H1 (cell line): ENCODE results near the gene GSG1L. TPM values are rescaled to one million over a fixed set of nuclear protein-coding genes. Genes with fewer than 3 reads are reported as not detected.

Experiments
- CTCF ChIA-PET: fragments of 300-600 bp; sonication (Branson Sonifier 250); formaldehyde crosslinking; loops from one replicate; lab custom pipeline; 2021; ENCODE audit not compliant: partially characterized antibody; lab: Charles Lee
- POLR2A ChIA-PET: fragments of 300-600 bp; sonication (Branson Sonifier 250); formaldehyde crosslinking; loops from one replicate; lab custom pipeline; 2021; ENCODE audit warnings: inconsistent platforms; ENCODE audit not compliant: partially characterized antibody; lab: Charles Lee
- DNase-seq, 2 experiments: peaks; one replicate each; pipeline versions ENCODE4 v3.0.0 to v3.0.0-alpha.2; 2010 to 2022; ENCODE audit warnings: low spot score in 2 of 2, low read depth in 1 of 2, mixed read lengths in 1 of 2
- FAIRE-seq: peaks from 2 replicates; lab custom pipeline; 2011; peaks lifted over from hg19 to GRCh38; lab: Jason Lieb, UNC
- H2AFZ ChIP-seq: 2 replicates; pipeline ENCODE4 v1.8.1; 2012; ENCODE audit warnings: low read length, inconsistent platforms
- H2AK5ac ChIP-seq: 2 replicates; pipeline ENCODE4 v1.6.1; 2013; ENCODE audit warnings: low read depth, low read length
- H2BK120ac ChIP-seq: replicated peaks from 2 replicates; pipeline ENCODE3; 2013; ENCODE audit warnings: low read depth, low read length, inconsistent platforms
- H2BK12ac ChIP-seq: 2 replicates; pipeline ENCODE4 v1.6.1; 2013; ENCODE audit warnings: low read depth, low read length
- H2BK15ac ChIP-seq: 2 replicates; pipeline ENCODE4 v1.6.1; 2013; ENCODE audit warnings: low read length
- H2BK20ac ChIP-seq: 2 replicates; pipeline ENCODE4 v1.6.1; 2013; ENCODE audit warnings: low read length
- H2BK5ac ChIP-seq: 2 replicates; pipeline ENCODE4 v1.6.1; 2013; ENCODE audit warnings: low read depth, low read length
- H3K14ac ChIP-seq: 2 replicates; pipeline ENCODE4 v1.6.1; 2013; ENCODE audit warnings: inconsistent platforms; ENCODE audit not compliant: insufficient read length
- H3K18ac ChIP-seq: 2 replicates; pipeline ENCODE4 v1.6.1; 2013; ENCODE audit warnings: low read length; ENCODE audit errors: extremely low read depth
- H3K23ac ChIP-seq: 2 replicates; pipeline ENCODE4 v1.6.1; 2013; ENCODE audit warnings: inconsistent platforms; ENCODE audit not compliant: insufficient read length
- H3K23me2 ChIP-seq: 2 replicates; pipeline ENCODE4 v1.6.1; 2013; ENCODE audit warnings: low read depth, low read length
- H3K27ac ChIP-seq: 2 replicates; pipeline ENCODE4 v1.6.1; 2011; ENCODE audit warnings: low read depth, low read length, inconsistent platforms
- H3K27me3 ChIP-seq, 4 experiments: replicated peaks in 1 of 4; 1 replicate in 1 of 4; 2 replicates in 3 of 4; pipeline versions ENCODE4 v1.6.1 to v1.8.1; 2011 to 2013; ENCODE audit warnings: low read length in 3 of 4, mild to moderate bottlenecking in 3 of 4, inconsistent platforms in 2 of 4, mixed read lengths in 2 of 4, moderate library complexity in 1 of 4; ENCODE audit not compliant: control insufficient read depth in 3 of 4, insufficient read depth in 3 of 4; ENCODE audit errors: extremely low read depth in 1 of 4
- H3K36me3 ChIP-seq, 4 experiments: 2 replicates each; pipeline versions ENCODE4 v1.6.1 to v1.8.1; 2011 to 2013; ENCODE audit warnings: mild to moderate bottlenecking in 4 of 4, low read length in 3 of 4, moderate library complexity in 2 of 4, control low read depth in 1 of 4, inconsistent platforms in 1 of 4; ENCODE audit not compliant: insufficient read depth in 4 of 4, control insufficient read depth in 2 of 4
- H3K4ac ChIP-seq: replicated peaks from 2 replicates; pipeline ENCODE3; 2013; ENCODE audit warnings: low read length, low read depth, mixed read lengths, inconsistent platforms; ENCODE audit not compliant: insufficient read length
- H3K4me1 ChIP-seq, 4 experiments: replicated peaks in 1 of 4; 1 replicate in 1 of 4; 2 replicates in 3 of 4; pipeline versions ENCODE4 v1.6.1 to v1.8.1; 2011 to 2013; ENCODE audit warnings: low read length in 3 of 4, inconsistent platforms in 2 of 4, mixed read lengths in 1 of 4; ENCODE audit not compliant: insufficient read depth in 4 of 4, control insufficient read depth in 3 of 4
- H3K4me2 ChIP-seq, 2 experiments: 2 replicates each; pipeline versions ENCODE4 v1.6.1 to v1.8.1; 2011 to 2013; ENCODE audit warnings: low read depth in 2 of 2, low read length in 2 of 2, control low read depth in 1 of 2, inconsistent platforms in 1 of 2, mild to moderate bottlenecking in 1 of 2; ENCODE audit not compliant: insufficient read depth in 1 of 2
- H3K4me3 ChIP-seq, 4 experiments: fragments of 200-600, 300-600 bp in 1 of 4; sonication (generic), shearing (Covaris generic), sonication (Bioruptor Twin) in 1 of 4; 2 replicates each; pipeline versions ENCODE4 v1.5.1 to v1.8.1; 2011 to 2016; ENCODE audit warnings: low read length in 4 of 4, low read depth in 3 of 4, control low read depth in 2 of 4, inconsistent platforms in 2 of 4, mild to moderate bottlenecking in 2 of 4, mixed read lengths in 1 of 4, moderate library complexity in 1 of 4; ENCODE audit not compliant: insufficient read depth in 2 of 4; ENCODE audit errors: extremely low read depth in 1 of 4
- H3K56ac ChIP-seq: replicated peaks from 2 replicates; pipeline ENCODE3; 2013; ENCODE audit warnings: low read depth, mild to moderate bottlenecking, mixed read lengths, low read length, inconsistent platforms; ENCODE audit not compliant: insufficient read length
- H3K79me1 ChIP-seq: 2 replicates; pipeline ENCODE4 v1.6.1; 2013; ENCODE audit warnings: low read depth, low read length, control low read depth
- H3K79me2 ChIP-seq, 2 experiments: 2 replicates each; pipeline versions ENCODE4 v1.6.1 to v1.8.1; 2012 to 2013; ENCODE audit warnings: low read length in 2 of 2, mild to moderate bottlenecking in 2 of 2, inconsistent platforms in 1 of 2; ENCODE audit not compliant: insufficient read depth in 2 of 2, control insufficient read depth in 1 of 2
- H3K9ac ChIP-seq, 4 experiments: replicated peaks in 1 of 4; 1 replicate in 1 of 4; 2 replicates in 3 of 4; pipeline versions ENCODE4 v1.6.1 to v1.8.1; 2011 to 2013; ENCODE audit warnings: low read depth in 3 of 4, low read length in 3 of 4, control low read depth in 2 of 4, mild to moderate bottlenecking in 2 of 4, moderate library complexity in 2 of 4, inconsistent platforms in 1 of 4; ENCODE audit errors: extremely low read depth in 1 of 4
- H3K9me3 ChIP-seq, 2 experiments: 2 replicates each; pipeline versions ENCODE4 v1.6.1 to v1.8.1; 2012 to 2013; ENCODE audit warnings: mild to moderate bottlenecking in 2 of 2, moderate library complexity in 2 of 2, control low read depth in 1 of 2, inconsistent platforms in 1 of 2, low read depth in 1 of 2, low read length in 1 of 2, mixed read lengths in 1 of 2; ENCODE audit not compliant: insufficient read depth in 2 of 2
- H4K20me1 ChIP-seq, 2 experiments: replicated peaks in 1 of 2; 2 replicates each; pipeline versions ENCODE3 to v1.8.1; 2011 to 2013; ENCODE audit warnings: inconsistent platforms in 2 of 2, low read length in 2 of 2, mild to moderate bottlenecking in 1 of 2; ENCODE audit not compliant: insufficient read depth in 2 of 2, control insufficient read depth in 1 of 2
- H4K5ac ChIP-seq: 2 replicates; pipeline ENCODE4 v1.6.1; 2013; ENCODE audit warnings: low read length, low read depth, mixed read lengths, inconsistent platforms; ENCODE audit not compliant: insufficient read length
- H4K8ac ChIP-seq: 2 replicates; pipeline ENCODE4 v1.8.0; 2013; ENCODE audit warnings: mild to moderate bottlenecking, moderate library complexity, low read length, inconsistent platforms; ENCODE audit not compliant: insufficient read depth; ENCODE audit errors: extremely low read depth
- H4K91ac ChIP-seq: replicated peaks from 2 replicates; pipeline ENCODE3; 2013; ENCODE audit warnings: low read length, mixed read lengths, inconsistent platforms; ENCODE audit not compliant: insufficient read length
- CEBPB ChIP-seq: IDR thresholded peaks from 2 replicates; pipeline ENCODE4 v1.6.1; 2012; ENCODE audit warnings: low read depth, low read length
- CHD2 ChIP-seq: IDR thresholded peaks from 2 replicates; pipeline ENCODE4 v1.6.1; 2012; ENCODE audit warnings: low read length, improper control_type of control experiment
- E2F6 ChIP-seq: IDR thresholded peaks from 2 replicates; pipeline ENCODE4 v1.6.1; 2012; ENCODE audit warnings: inconsistent platforms
- EZH2 ChIP-seq: fragments of 200-600 bp; sonication (generic); IDR thresholded peaks from 2 replicates; pipeline ENCODE4 v1.7.1; 2012; ENCODE audit warnings: low read depth, mild to moderate bottlenecking, moderate library complexity, low read length, inconsistent platforms; ENCODE audit not compliant: severe bottlenecking
- FOSL1 ChIP-seq: IDR thresholded peaks from 2 replicates; pipeline ENCODE4 v1.6.1; 2011; ENCODE audit warnings: mild to moderate bottlenecking, low read depth, low read length, moderate library complexity; ENCODE audit not compliant: insufficient read depth
- GTF2F1 ChIP-seq: IDR thresholded peaks from 2 replicates; pipeline ENCODE4 v1.6.1; 2012; ENCODE audit warnings: low read depth, low read length, improper control_type of control experiment, borderline replicate concordance
- HDAC6 ChIP-seq: IDR thresholded peaks from one replicate; pipeline ENCODE4 v1.7.1; 2012; ENCODE audit warnings: low read depth, mild to moderate bottlenecking, inconsistent platforms, low read length, moderate library complexity
- JUND ChIP-seq: IDR thresholded peaks from 2 replicates; pipeline ENCODE4 v1.6.1; 2011; ENCODE audit warnings: mild to moderate bottlenecking, improper control_type of control experiment, low read length
- NRF1 ChIP-seq: IDR thresholded peaks from 2 replicates; pipeline ENCODE4 v1.6.1; 2011; ENCODE audit warnings: mild to moderate bottlenecking, low read depth, low read length, improper control_type of control experiment
- POLR2A ChIP-seq, 2 experiments: IDR thresholded peaks; 1 replicate in 1 of 2; 2 replicates in 1 of 2; pipeline ENCODE4 v1.6.1; 2011; ENCODE audit warnings: low read depth in 2 of 2, low read length in 2 of 2, mild to moderate bottlenecking in 2 of 2; ENCODE audit errors: control extremely low read depth in 1 of 2
- SAP30 ChIP-seq: fragments of 300-600 bp; sonication (generic); IDR thresholded peaks from 2 replicates; pipeline ENCODE4 v1.7.1; 2012; ENCODE audit warnings: low read length, moderate library complexity, mild to moderate bottlenecking, inconsistent platforms; ENCODE audit not compliant: insufficient read depth, insufficient replicate concordance
- TBP ChIP-seq: IDR thresholded peaks from 2 replicates; pipeline ENCODE4 v1.6.1; 2011; ENCODE audit warnings: low read depth, low read length, improper control_type of control experiment
- USF2 ChIP-seq: IDR thresholded peaks from 2 replicates; pipeline ENCODE4 v1.6.1; 2011; ENCODE audit warnings: low read length, improper control_type of control experiment
- WGBS, 2 experiments: shearing (Covaris generic) in 1 of 2; methylation state at CpG; one replicate each; pipeline versions ENCODE4 v1.1.6 to v1.1.7; 2013 to 2015; ENCODE audit warnings: low lambda C conversion rate in 2 of 2, mixed read lengths in 2 of 2, inconsistent platforms in 1 of 2, low coverage in 1 of 2, missing lambda C conversion rate in 1 of 2; ENCODE audit not compliant: insufficient replicate concordance in 2 of 2, insufficient coverage in 1 of 2, insufficient read length in 1 of 2; ENCODE audit errors: extremely low coverage in 1 of 2, missing lambda C conversion rate in 1 of 2; 5-methylcytosine and 5-hydroxymethylcytosine counted together
- polyA plus RNA-seq, 7 experiments: library from polyadenylated mRNA; depleted of rRNA in 3 of 7; stranded (reverse) in 5 of 7; unstranded in 2 of 7; fragments of >200 nt in 5 of 7; fragments of 200-250 nt in 2 of 7; gene quantifications; 1 replicate in 5 of 7; 2 replicates in 1 of 7; 4 replicates in 1 of 7; pipeline versions ENCODE4 v1.2.1 to v1.2.3, GENCODE V29; 2011 to 2013; ENCODE audit warnings: missing spikeins in 2 of 7, mixed read lengths in 2 of 7
- total RNA-seq: library from RNA; stranded (reverse); fragmentation: NEBNext Ultra II Directional; extraction: Animal tissue kit (Norgen Biotek cat#: 25700); gene quantifications from 2 replicates; pipeline ENCODE4 v1.2.1, GENCODE V29; 2021

Gene GSG1L
- total and polyA plus RNA-seq, 2 of the 8 experiments (the other 6 are each of a cell fraction or from before 2014, with no cell fraction given), result 0.71 to 1.1 TPM

- no peak overlapping the region for H3K56ac ChIP-seq
- no peak overlapping the region for H3K4me3 ChIP-seq
- H2BK120ac ChIP-seq, result no peak overlapping the region
- DNase-seq (no peak), FAIRE-seq (no peak)
- H3K9ac ChIP-seq, result no peak overlapping the region
- no peak overlapping the region for H3K18ac ChIP-seq
- H2BK20ac ChIP-seq, result no peak overlapping the region
- H3K27me3 ChIP-seq, result 0 out of 7 replicates have a peak, but pooled peaks cover 0 to 2% (median 0%) of the 10 kb centered on the region in 4 experiments
- H2AK5ac ChIP-seq, result no peak overlapping the region
- no peak overlapping the region for H3K14ac ChIP-seq
- no peak overlapping the region for H3K23ac ChIP-seq
- no peak overlapping the region for H4K8ac ChIP-seq
- H3K9me3 ChIP-seq, result no peaks in the 10 kb centered on the region
- H3K23me2 ChIP-seq, result peaks cover 10% of the 10 kb centered on the region; the same call in 1 of the 2 replicates
- H3K79me2 ChIP-seq, result no peaks in the 10 kb centered on the region
- H3K4me2 ChIP-seq, result no peak overlapping the region
- ChIA-PET POLR2A (no interaction called here), CTCF (no interaction called here)
- WGBS, 2 experiments, result 71 to 100% methylated on average over 1 to 3 of the region's 4 CpGs
- no peak overlapping the region for H4K91ac ChIP-seq
- no peak overlapping the region for H4K5ac ChIP-seq
- no peaks in the 10 kb centered on the region for H3K79me1 ChIP-seq
- H4K20me1 ChIP-seq, result peaks cover 0 to 5% of the 10 kb centered on the region in 2 experiments
- no peak overlapping the region for H3K4ac ChIP-seq
- H3K27ac ChIP-seq, result no peak overlapping the region
- no peak overlapping the region for H2AFZ ChIP-seq
- no peak overlapping the region for H2BK15ac ChIP-seq
- H3K36me3 ChIP-seq, result no peaks in the 10 kb centered on the region
- no peaks in the 10 kb centered on the region for H3K4me1 ChIP-seq
- H2BK5ac ChIP-seq, result no peak overlapping the region
- no peak overlapping the region for H2BK12ac ChIP-seq
- no peak for TF ChIP-seq HDAC6
- TF ChIP-seq EZH2, result no peak
- no peak for TF ChIP-seq NRF1
- no peak for TF ChIP-seq FOSL1
- TF ChIP-seq SAP30, result no peak
- no peak for TF ChIP-seq USF2
- TF ChIP-seq JUND, result no peak
- TF ChIP-seq E2F6, result no peak
- no peak for TF ChIP-seq CHD2
- no peak for TF ChIP-seq TBP
- no peak for TF ChIP-seq CEBPB
- TF ChIP-seq POLR2A (IDR thresholded peaks at IDR 0.05; ENCODE audit: control extremely low read depth in 1 of 2, low read depth in 2 of 2, low read length in 2 of 2), result no peak
- no peak for TF ChIP-seq GTF2F1
These were observed 29.6 kb downstream of the GSG1L start for GRCh38 chr16:28033870-28034269.
